ENCODE data around the gene PPIG. TPM values are rescaled to one million over a fixed set of nuclear protein-coding genes. Genes with fewer than 3 reads are reported as not detected.
"Not testable (repeated sequence)": the region's sequence is repeated elsewhere in the genome, so short reads cannot be mapped to it uniquely, and the experiment has no call there.

Gene PPIG
- 54.2 and 56.3 TPM in 2 replicates for total RNA-seq

DNA sequence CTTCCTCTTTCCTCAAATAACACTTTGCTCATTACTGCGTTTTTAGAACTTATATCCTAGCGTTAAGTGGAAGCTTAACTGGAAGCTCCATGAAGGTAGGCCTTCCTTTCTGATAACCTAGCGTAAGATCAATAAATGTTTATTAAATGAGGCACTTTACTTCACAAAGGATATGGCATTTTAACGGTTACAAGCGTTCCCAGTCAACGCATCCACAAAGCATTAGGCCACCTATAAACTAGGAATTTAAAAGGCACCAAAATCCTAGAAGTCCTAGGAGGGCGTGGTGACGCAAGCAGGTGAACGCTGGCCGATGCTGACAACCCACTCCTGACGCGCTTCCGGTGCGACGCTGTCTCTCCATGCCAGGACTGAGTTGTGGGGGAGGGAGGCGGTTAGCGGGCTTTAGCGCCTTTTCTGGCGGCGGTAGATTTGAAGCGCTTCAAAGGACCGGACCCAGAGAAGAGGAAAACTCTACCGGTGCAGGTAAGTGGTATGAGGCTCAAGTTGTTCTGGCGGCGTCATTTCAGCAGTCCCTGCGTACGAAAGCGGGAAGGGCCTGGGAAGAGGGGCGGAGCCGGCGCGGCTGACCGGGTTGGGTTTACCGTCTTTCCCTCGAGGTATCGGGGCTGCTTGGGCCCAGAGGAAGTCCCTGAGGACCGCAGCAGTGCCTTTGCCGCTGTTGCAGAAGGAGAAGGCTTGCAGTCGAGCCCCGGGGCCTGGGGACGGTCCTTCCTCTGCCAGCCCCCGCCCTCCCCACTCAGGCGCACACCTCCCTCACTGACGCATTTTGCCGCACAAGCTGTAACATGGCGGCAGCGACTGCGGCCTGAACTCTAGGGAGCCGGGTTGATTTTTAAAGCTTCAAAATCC lies at the start of gene PPIG:
Gene PPIG, plus strand, starts transcription at position 347 of the 873 bp plus-strand sequence. CDS start 19,691 bp downstream, outside the sequence.
- intact Hi-C loops (cut with micrococcal nuclease) = loop anchor here (1.0 kb wide), 4 partner anchors 11 to 243 kb away; partner anchors contain the start of genes CFAP210, FASTKD1, PHOSPHO2 and SSB

DNA sequence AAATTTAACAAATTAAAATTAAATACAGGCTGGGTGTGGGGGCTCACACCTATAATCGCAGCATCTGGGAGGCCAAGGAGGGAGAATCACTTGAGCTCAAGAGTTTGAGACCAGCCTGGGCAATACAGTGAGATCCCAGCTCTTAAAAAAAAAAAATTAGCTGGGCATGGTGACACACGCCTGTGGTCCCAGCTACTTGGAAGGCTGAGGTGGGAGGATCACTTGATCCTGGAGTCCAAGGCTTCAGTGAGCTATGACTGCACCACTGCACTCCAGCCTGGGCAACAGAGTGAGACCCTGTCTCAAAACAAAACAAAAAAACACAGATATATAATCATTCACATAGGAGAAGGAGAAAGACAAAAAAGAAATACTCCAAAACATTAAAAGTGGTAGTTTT lies 44.7 kb upstream of the PPIG start:
- H3K4me1 Mint-ChIP-seq (ENCODE audit: low read depth); H3K27me3 Mint-ChIP-seq (ENCODE audit: insufficient read depth); DNase-seq (ENCODE audit: low spot score); intact Hi-C loops (cut with micrococcal nuclease); H3K4me3 Mint-ChIP-seq; H3K9me3 Mint-ChIP-seq; H3K27ac Mint-ChIP-seq: not testable (repeated sequence)
- peaks cover 20% of the 10 kb centered on the region for H3K36me3 Mint-ChIP-seq (ENCODE audit: low read depth)

More for the DNA sequence above, at the start of gene PPIG:
- H3K4me1 Mint-ChIP-seq (ENCODE audit: low read depth) = peaks cover 21% of the 10 kb centered on the region
- DNase-seq (ENCODE audit: low spot score) = peak; percentile 78
- peaks cover 13% of the 10 kb centered on the region for H3K36me3 Mint-ChIP-seq (ENCODE audit: low read depth)
- peaks cover 2% of the 10 kb centered on the region for H3K27me3 Mint-ChIP-seq (ENCODE audit: insufficient read depth)
- H3K4me3 Mint-ChIP-seq = peak within 1 kb of the TSS; percentile 100
- peaks cover 13% of the 10 kb centered on the region for H3K9me3 Mint-ChIP-seq
- H3K27ac Mint-ChIP-seq = peak within 1 kb of the TSS; percentile 100

DNA sequence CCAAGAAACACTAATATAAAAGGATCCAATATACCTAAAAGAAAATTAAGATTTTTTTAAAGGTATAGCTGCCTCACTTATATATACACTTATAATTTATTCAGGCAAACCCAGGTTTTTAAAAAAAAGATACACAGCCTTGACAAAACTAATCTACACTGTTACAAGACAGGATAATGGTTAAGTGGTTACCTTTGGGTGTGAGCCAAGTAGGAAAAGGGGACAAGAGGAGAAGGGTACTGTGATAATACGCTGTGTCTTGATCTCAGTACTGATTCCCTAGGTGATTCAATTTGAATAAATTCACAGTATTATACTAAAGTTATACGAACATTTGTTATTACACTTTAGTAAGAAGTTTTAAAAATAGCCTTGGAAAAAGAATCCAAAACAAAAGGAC lies 44.0 kb upstream of the PPIG start:
- Mint-ChIP-seq H3K36me3 (ENCODE audit: low read depth) (peaks cover 22% of the 10 kb centered on the region), H3K9me3 (no peaks in the 10 kb centered on the region), H3K4me3 (no peak overlapping the region), H3K27me3 (ENCODE audit: insufficient read depth) (no peaks in the 10 kb centered on the region), H3K27ac (no peak overlapping the region), H3K4me1 (ENCODE audit: low read depth) (no peaks in the 10 kb centered on the region)
- intact Hi-C loops (cut with micrococcal nuclease) = no loop called here
- no peak for DNase-seq (ENCODE audit: low spot score)

DNA sequence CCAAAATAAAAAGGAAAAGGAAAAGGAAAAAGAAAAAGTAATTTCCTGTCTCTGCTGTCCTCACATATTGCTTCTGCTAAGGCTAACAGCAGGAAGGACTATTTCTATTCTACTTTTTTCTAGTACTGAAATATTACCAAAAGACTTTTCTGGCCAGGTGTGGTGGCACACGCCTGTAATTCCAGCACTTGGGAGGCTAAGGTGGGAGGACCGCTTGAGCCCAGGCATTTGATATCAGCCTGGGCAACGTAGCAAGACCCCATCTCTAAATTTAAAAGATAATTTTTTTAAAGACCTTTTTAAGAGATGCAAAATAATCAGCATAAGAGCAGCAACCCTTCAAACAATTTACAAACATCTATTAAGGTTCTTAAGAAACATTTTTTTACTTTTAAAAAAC lies 41.7 kb upstream of the PPIG start:
- Mint-ChIP-seq H3K4me1 (ENCODE audit: low read depth) (no peaks in the 10 kb centered on the region), H3K27ac (no peak overlapping the region), H3K27me3 (ENCODE audit: insufficient read depth) (no peaks in the 10 kb centered on the region), H3K4me3 (no peak overlapping the region), H3K9me3 (no peaks in the 10 kb centered on the region), H3K36me3 (ENCODE audit: low read depth) (peaks cover 32% of the 10 kb centered on the region)
- DNase-seq (ENCODE audit: low spot score) = no peak
- intact Hi-C loops (cut with micrococcal nuclease) = no loop called here

DNA sequence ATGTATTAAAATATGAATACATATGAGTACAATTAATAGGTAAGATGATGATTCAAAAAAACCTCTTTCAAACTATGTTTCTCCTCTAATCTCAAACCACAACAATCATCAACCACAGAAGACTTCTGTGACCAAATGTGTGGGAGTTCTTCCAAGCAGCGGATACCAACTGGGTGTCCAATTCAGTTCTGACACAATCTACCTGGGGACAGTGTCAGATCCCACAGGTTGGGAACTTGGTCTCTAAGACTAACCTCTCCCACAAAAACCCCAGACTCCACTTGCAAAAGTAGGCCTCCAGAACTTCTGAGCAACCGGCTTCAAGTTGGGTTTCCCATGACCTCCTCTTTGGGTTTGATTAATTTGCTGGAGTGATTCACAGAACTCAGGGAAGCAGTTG lies 37.4 kb upstream of the PPIG start:
- Mint-ChIP-seq H3K9me3 (no peaks in the 10 kb centered on the region), H3K36me3 (ENCODE audit: low read depth) (peaks cover 25% of the 10 kb centered on the region), H3K4me3 (no peak overlapping the region), H3K27me3 (ENCODE audit: insufficient read depth) (no peaks in the 10 kb centered on the region), H3K27ac (peak overlapping the region; percentile 34), H3K4me1 (ENCODE audit: low read depth) (no peaks in the 10 kb centered on the region)
- DNase-seq (ENCODE audit: low spot score) = no peak
- intact Hi-C loops (cut with micrococcal nuclease) = no loop called here

DNA sequence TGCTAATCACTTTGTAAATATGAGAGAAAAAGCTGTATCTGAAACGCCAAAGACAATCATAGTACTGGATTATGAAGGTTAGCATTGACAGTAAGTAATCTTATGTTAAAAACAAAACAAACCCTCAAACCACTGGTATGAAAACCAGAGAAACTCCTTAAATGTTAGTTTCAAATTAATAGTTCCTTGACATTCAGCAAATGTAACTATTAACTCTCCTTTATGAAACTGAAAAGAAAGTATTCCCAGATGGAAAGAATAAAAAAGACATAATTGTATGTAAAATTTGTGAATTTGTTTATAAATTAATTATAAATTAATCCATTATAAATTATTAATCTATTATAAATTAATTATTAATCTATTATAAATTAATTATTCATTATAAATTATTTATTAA lies 22.8 kb upstream of the PPIG start:
- no peak overlapping the region for H3K27ac Mint-ChIP-seq
- peaks cover 9% of the 10 kb centered on the region for H3K36me3 Mint-ChIP-seq (ENCODE audit: low read depth)
- no peaks in the 10 kb centered on the region for H3K9me3 Mint-ChIP-seq
- no peaks in the 10 kb centered on the region for H3K27me3 Mint-ChIP-seq (ENCODE audit: insufficient read depth)
- DNase-seq (ENCODE audit: low spot score) = no peak
- intact Hi-C loops (cut with micrococcal nuclease) = no loop called here
- H3K4me1 Mint-ChIP-seq (ENCODE audit: low read depth) = no peaks in the 10 kb centered on the region
- H3K4me3 Mint-ChIP-seq = no peak overlapping the region

DNA sequence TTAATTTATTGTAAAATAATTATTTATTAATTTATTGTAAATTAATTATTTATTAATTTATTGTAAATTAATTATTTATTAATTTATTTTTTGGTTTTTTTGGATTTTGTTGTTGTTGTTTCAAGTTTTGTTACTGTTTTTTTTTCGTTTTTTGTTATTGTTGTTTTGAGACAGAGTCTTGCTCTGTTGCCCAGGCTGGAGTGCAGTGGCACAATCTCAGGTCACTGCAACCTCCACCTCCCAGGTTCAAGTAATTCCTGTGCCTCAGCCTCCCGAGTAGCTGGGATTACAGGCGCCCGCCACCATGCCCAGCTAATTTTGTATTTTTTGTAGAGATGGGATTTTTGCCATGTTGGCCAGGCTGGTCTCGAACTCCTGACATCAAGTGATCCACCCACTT lies 22.1 kb upstream of the PPIG start:
- H3K4me1 Mint-ChIP-seq (ENCODE audit: low read depth); H3K4me3 Mint-ChIP-seq; H3K36me3 Mint-ChIP-seq (ENCODE audit: low read depth); H3K27ac Mint-ChIP-seq; H3K9me3 Mint-ChIP-seq; H3K27me3 Mint-ChIP-seq (ENCODE audit: insufficient read depth); DNase-seq (ENCODE audit: low spot score): not testable (repeated sequence)
- intact Hi-C loops (cut with micrococcal nuclease) = loop anchor here (2.0 kb wide), 2 partner anchors 97 to 587 kb away; no protein-coding TSS in a partner anchor

DNA sequence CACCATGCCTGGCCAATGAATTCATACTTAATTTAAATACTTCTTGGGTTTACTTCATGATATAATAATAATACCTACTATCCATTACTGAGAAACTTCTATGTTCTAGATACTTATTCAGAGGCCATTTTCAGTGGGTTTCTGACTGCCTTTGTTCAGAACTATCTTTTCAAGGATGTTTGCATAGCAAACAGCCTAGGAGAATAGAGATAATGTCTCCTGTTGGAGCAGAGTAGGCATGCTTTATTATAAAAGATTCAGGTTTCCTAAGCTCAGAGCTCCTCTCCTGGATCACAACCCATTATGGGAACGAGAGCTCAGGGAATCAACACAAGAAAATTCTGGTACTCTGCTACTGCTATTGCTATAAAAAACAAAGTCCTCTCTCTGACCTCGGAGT lies 21.6 kb upstream of the PPIG start:
- Mint-ChIP-seq H3K27me3 (ENCODE audit: insufficient read depth) (no peaks in the 10 kb centered on the region), H3K4me3 (no peak overlapping the region), H3K36me3 (ENCODE audit: low read depth) (peaks cover 9% of the 10 kb centered on the region), H3K9me3 (no peaks in the 10 kb centered on the region), H3K4me1 (ENCODE audit: low read depth) (no peaks in the 10 kb centered on the region), H3K27ac (no peak overlapping the region)
- intact Hi-C loops (cut with micrococcal nuclease) = loop anchor here (2.0 kb wide), 2 partner anchors 98 to 588 kb away; no protein-coding TSS in a partner anchor
- DNase-seq (ENCODE audit: low spot score) = no peak

DNA sequence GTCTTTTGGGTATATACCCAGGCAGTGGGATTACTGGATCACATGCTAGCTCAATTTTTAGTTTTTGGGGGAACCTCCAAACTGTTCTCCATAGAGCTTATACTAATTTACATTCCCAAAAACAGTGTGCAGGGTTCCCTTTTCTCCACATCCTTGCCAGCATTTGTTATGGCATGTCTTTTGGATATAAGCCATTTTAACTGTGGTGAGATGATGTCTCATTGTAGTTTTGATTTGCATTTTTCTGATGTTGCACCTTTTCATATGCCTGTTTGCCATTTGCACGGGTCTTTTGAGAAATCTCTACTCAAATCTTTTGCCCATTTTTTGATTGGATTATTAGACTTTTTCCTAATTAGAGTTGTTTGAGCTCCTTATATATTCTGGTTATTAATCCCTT lies 18.5 kb upstream of the PPIG start:
- H3K36me3 Mint-ChIP-seq (ENCODE audit: low read depth) = peaks cover 16% of the 10 kb centered on the region
- H3K9me3 Mint-ChIP-seq = no peaks in the 10 kb centered on the region
- H3K27ac Mint-ChIP-seq = no peak overlapping the region
- intact Hi-C loops (cut with micrococcal nuclease) = no loop called here
- H3K4me1 Mint-ChIP-seq (ENCODE audit: low read depth) = peaks cover 14% of the 10 kb centered on the region
- no peaks in the 10 kb centered on the region for H3K27me3 Mint-ChIP-seq (ENCODE audit: insufficient read depth)
- no peak for DNase-seq (ENCODE audit: low spot score)
- H3K4me3 Mint-ChIP-seq = no peak overlapping the region

DNA sequence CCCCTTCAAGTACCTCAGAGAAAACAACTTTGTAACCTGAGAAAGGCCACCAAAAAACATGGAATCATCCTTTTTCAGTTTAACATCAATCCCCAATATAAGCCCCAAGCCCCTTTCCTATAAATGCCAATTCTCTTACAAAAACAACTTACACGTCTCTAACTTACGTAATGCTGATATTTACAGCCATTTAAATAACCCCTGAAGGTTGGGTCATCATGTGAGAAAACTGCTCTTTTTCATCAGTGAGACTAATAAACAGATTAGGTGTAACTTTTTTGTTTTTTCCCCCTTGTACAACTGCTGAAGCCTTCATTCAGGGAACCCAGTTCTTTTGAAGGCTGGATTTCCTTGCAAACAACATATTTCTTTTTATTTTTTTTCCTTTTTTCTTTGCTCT lies 14.2 kb upstream of the PPIG start:
- no peak for DNase-seq (ENCODE audit: low spot score)
- H3K9me3 Mint-ChIP-seq = no peaks in the 10 kb centered on the region
- no peak overlapping the region for H3K4me3 Mint-ChIP-seq
- no peak overlapping the region for H3K27ac Mint-ChIP-seq
- intact Hi-C loops (cut with micrococcal nuclease) = loop anchor here (5.0 to 10.0 kb wide), 3 partner anchors 93 to 1365 kb away; partner anchors contain the start of genes BBS5 and STK39
- peaks cover 19% of the 10 kb centered on the region for H3K36me3 Mint-ChIP-seq (ENCODE audit: low read depth)
- H3K4me1 Mint-ChIP-seq (ENCODE audit: low read depth) = peaks cover 32% of the 10 kb centered on the region
- H3K27me3 Mint-ChIP-seq (ENCODE audit: insufficient read depth) = no peaks in the 10 kb centered on the region

DNA sequence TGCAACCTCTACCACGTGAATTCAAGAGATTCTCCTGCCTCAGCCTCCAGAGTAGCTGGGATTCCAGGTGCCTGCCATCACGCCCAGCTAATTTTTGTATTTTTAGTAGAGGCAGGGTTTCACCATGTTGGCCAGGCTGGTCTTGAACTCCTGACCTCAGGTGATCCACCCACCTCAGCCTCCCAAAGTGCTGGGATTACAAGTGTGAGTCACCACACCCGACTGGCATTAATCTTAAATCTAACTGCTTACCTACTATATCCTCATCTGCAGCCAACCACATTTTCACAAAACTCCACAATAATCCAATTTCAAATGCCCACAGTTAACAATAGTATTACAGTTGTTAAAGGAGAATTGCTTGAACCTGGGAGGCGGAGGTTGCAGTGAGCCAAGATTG lies 13.4 kb upstream of the PPIG start:
- Mint-ChIP-seq H3K36me3 (ENCODE audit: low read depth) (peaks cover 19% of the 10 kb centered on the region), H3K4me1 (ENCODE audit: low read depth) (peaks cover 32% of the 10 kb centered on the region)
- not testable (repeated sequence) for H3K27me3 Mint-ChIP-seq (ENCODE audit: insufficient read depth); H3K4me3 Mint-ChIP-seq; DNase-seq (ENCODE audit: low spot score); H3K9me3 Mint-ChIP-seq; H3K27ac Mint-ChIP-seq
- intact Hi-C loops (cut with micrococcal nuclease) = loop anchor here (5.0 to 10.0 kb wide), 3 partner anchors 93 to 1364 kb away; partner anchors contain the start of genes BBS5 and STK39

DNA sequence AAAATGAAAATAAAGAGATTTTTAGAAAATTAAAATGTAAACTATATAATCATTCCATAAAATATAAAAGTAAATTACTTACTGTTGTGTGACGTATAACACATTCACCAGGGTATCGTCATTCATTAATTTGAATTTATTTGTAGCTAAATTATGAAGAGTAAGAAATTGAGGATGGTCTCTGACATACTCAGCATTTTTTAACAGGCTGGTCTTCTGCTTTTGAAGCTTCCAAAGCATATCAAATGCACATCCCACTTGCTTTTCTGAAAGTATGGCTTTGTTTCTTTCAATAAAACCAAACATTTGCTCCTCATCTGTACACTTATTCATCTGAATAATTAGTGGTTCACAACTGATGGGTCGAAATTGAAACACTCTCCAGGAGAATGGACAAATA lies 12.6 kb upstream of the PPIG start:
- DNase-seq (ENCODE audit: low spot score) = no peak
- no peaks in the 10 kb centered on the region for H3K9me3 Mint-ChIP-seq
- H3K27ac Mint-ChIP-seq = no peak overlapping the region
- H3K4me3 Mint-ChIP-seq = peak overlapping the region; percentile 30
- peaks cover 19% of the 10 kb centered on the region for H3K36me3 Mint-ChIP-seq (ENCODE audit: low read depth)
- no peaks in the 10 kb centered on the region for H3K27me3 Mint-ChIP-seq (ENCODE audit: insufficient read depth)
- intact Hi-C loops (cut with micrococcal nuclease) = loop anchor here (5.0 to 10.0 kb wide), 3 partner anchors 94 to 1363 kb away; partner anchors contain the start of genes BBS5 and STK39
- H3K4me1 Mint-ChIP-seq (ENCODE audit: low read depth) = peaks cover 32% of the 10 kb centered on the region

DNA sequence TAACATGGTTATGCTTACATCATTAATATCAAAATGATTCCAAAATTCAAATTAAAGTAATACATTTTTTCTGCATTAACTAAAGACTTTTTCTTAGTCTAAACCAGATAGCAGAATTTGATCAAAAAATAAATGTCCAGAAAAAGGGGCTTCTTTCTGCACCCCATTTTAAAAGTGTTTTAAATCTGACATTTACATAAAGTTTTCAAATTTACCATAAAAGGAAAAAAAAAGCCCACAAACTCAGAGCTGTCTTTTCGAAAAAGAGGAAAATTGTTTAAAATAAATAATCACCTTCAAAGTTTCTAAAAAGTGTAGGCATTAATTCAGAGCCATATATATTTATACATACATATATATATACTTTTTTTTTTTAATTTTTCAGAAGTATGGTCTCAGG lies 12.0 kb upstream of the PPIG start:
- no peaks in the 10 kb centered on the region for H3K9me3 Mint-ChIP-seq
- H3K4me3 Mint-ChIP-seq = no peak overlapping the region
- peaks cover 19% of the 10 kb centered on the region for H3K36me3 Mint-ChIP-seq (ENCODE audit: low read depth)
- no peak for DNase-seq (ENCODE audit: low spot score)
- intact Hi-C loops (cut with micrococcal nuclease) = loop anchor here (5.0 to 10.0 kb wide), 3 partner anchors 95 to 1363 kb away; partner anchors contain the start of genes BBS5 and STK39
- no peak overlapping the region for H3K27ac Mint-ChIP-seq
- H3K27me3 Mint-ChIP-seq (ENCODE audit: insufficient read depth) = no peaks in the 10 kb centered on the region
- H3K4me1 Mint-ChIP-seq (ENCODE audit: low read depth) = peaks cover 32% of the 10 kb centered on the region

All from activated T-helper 1 cell treated with anti-CD3 and anti-CD28 coated beads, Interleukin-12 subunit alpha, Interleukin-12 subunit beta, Interleukin-2, Interleukin-4 antibody, amounts not matched to agents 30 ng/mL and 10 ng/mL and 1 ng/mL, durations not matched to agents 14 hours and 24 hours and 36 hours (primary cell).